GM11168 (cell line): ENCODE results near the gene TM9SF2.
"Not testable (repeated sequence)": the region's sequence is repeated elsewhere in the genome, so short reads cannot be mapped to it uniquely, and the experiment has no call there.

Source experiments
- in situ Hi-C: fragments of 300-500 bp; cut with MboI; formaldehyde crosslinking; loops from one replicate; pipeline ENCODE4 v1.12.0; 2022; ENCODE audit warnings: low sequenced_read_pairs; ENCODE audit not compliant: unreplicated experiment

TM9SF2 gene

GRCh38 chr13:99501184-99501847 lies at the start of gene TM9SF2:
TSS of gene TM9SF2 (plus strand) at chr13:99501472. CDS start at chr13:99501607, 135 bp downstream.
- in situ Hi-C loops, result no loop called here

GRCh38 chr13:99454518-99455183 lies 46.6 kb upstream of the TM9SF2 start:
- in situ Hi-C loops, result no loop called here

GRCh38 chr13:99459099-99459850 lies 42.0 kb upstream of the TM9SF2 start:
- in situ Hi-C loops, result no loop called here

- in situ Hi-C loops, result not testable (repeated sequence)
Measured at GRCh38 chr13:99460802-99461201, 40.5 kb upstream of the TM9SF2 start.

- in situ Hi-C loops, result no loop called here
Measured at GRCh38 chr13:99463646-99464397, 37.5 kb upstream of the TM9SF2 start.

GRCh38 chr13:99464441-99464949 lies 36.8 kb upstream of the TM9SF2 start:
- in situ Hi-C loops, result no loop called here

- in situ Hi-C loops, result no loop called here
Measured at GRCh38 chr13:99465454-99465853, 35.8 kb upstream of the TM9SF2 start.

GRCh38 chr13:99467764-99468163 lies 33.5 kb upstream of the TM9SF2 start:
- in situ Hi-C loops, result no loop called here

GRCh38 chr13:99469041-99469440 lies 32.2 kb upstream of the TM9SF2 start:
- in situ Hi-C loops, result no loop called here

GRCh38 chr13:99470027-99470426 lies 31.2 kb upstream of the TM9SF2 start:
- in situ Hi-C loops, result no loop called here

GRCh38 chr13:99471221-99472121 lies 29.8 kb upstream of the TM9SF2 start:
- in situ Hi-C loops, result no loop called here

- in situ Hi-C loops, result no loop called here
Measured at GRCh38 chr13:99472122-99472440, 29.2 kb upstream of the TM9SF2 start.

GRCh38 chr13:99473515-99473914 lies 27.8 kb upstream of the TM9SF2 start:
- in situ Hi-C loops, result no loop called here

- in situ Hi-C loops, result no loop called here
Measured at GRCh38 chr13:99476648-99477047, 24.6 kb upstream of the TM9SF2 start.

GRCh38 chr13:99477493-99477892 lies 23.8 kb upstream of the TM9SF2 start:
- in situ Hi-C loops, result no loop called here

- in situ Hi-C loops, result no loop called here
Measured at GRCh38 chr13:99481366-99481765, 19.9 kb upstream of the TM9SF2 start.

- in situ Hi-C loops, result no loop called here
Measured at GRCh38 chr13:99484473-99484872, 16.8 kb upstream of the TM9SF2 start.

GRCh38 chr13:99486996-99487395 lies 14.3 kb upstream of the TM9SF2 start:
- in situ Hi-C loops, result no loop called here

GRCh38 chr13:99489028-99489427 lies 12.2 kb upstream of the TM9SF2 start:
- in situ Hi-C loops, result no loop called here

GRCh38 chr13:99491750-99492149 lies 9.5 kb upstream of the TM9SF2 start:
- in situ Hi-C loops, result not testable (repeated sequence)
